ENCODE data around the gene SRRD.

The SRRD gene

GRCh38 chr22:26541167-26541819, 57.6 kb downstream of the SRRD start:
- Histone ChIP-seq H3K36me3 (ENCODE audit: control insufficient read depth in 5 of 5, insufficient read depth in 5 of 5, low read length in 5 of 5) (peaks cover 3 to 63% (median 41%) of the 10 kb centered on the region in 5 donors), H3K9ac (ENCODE audit: low read length in 5 of 5) (no peak overlapping the region), H3K27me3 (ENCODE audit: control insufficient read depth in 5 of 5, insufficient read depth in 4 of 5, low read length in 5 of 5) (no peaks in the 10 kb centered on the region), H3K4me1 (ENCODE audit: control insufficient read depth in 5 of 5, insufficient read depth in 5 of 5, low read length in 5 of 5) (peaks cover 0 to 32% (median 21%) of the 10 kb centered on the region in 5 donors), H3K27ac (ENCODE audit: low read depth, low read length) (no peak overlapping the region), H3K4me3 (ENCODE audit: low read depth in 1 of 5, low read length in 5 of 5) (no peak overlapping the region), H3K9me3 (ENCODE audit: control insufficient read depth in 5 of 5, low read length in 5 of 5) (no peaks in the 10 kb centered on the region)

- Histone ChIP-seq H3K27me3 (ENCODE audit: control insufficient read depth in 5 of 5, insufficient read depth in 4 of 5, low read length in 5 of 5) (no peaks in the 10 kb centered on the region), H3K9me3 (ENCODE audit: control insufficient read depth in 5 of 5, low read length in 5 of 5) (no peaks in the 10 kb centered on the region), H3K27ac (ENCODE audit: low read depth, low read length) (no peak overlapping the region), H3K4me3 (ENCODE audit: low read depth in 1 of 5, low read length in 5 of 5) (no peak overlapping the region), H3K36me3 (ENCODE audit: control insufficient read depth in 5 of 5, insufficient read depth in 5 of 5, low read length in 5 of 5) (peaks cover 3 to 49% (median 37%) of the 10 kb centered on the region in 5 donors), H3K4me1 (ENCODE audit: control insufficient read depth in 5 of 5, insufficient read depth in 5 of 5, low read length in 5 of 5) (peaks cover 0 to 46% (median 34%) of the 10 kb centered on the region in 5 donors), H3K9ac (ENCODE audit: low read length in 5 of 5) (no peak overlapping the region)
Measured at GRCh38 chr22:26542831-26543230, 59.2 kb downstream of the SRRD start.
